Suprapubic skin (tissue), 3 donors: ENCODE results near the gene PRR15L.

Experiments
- CTCF ChIP-seq, 2 donors: fragments of 200-600 bp in 1 of 2; fragments of 450-650 bp in 1 of 2; sonication (generic) in 1 of 2; IDR thresholded peaks; one replicate each; pipeline ENCODE4 v1.5.1; 2016 to 2019; ENCODE audit warnings: antibody characterized with exemption in 2 of 2, mild to moderate bottlenecking in 1 of 2, moderate library complexity in 1 of 2
- POLR2AphosphoS5 ChIP-seq, 3 donors: sonication (generic); formaldehyde crosslinking; IDR thresholded peaks; one replicate each; pipeline ENCODE4 v1.6.1; 2017; ENCODE audit warnings: antibody characterized with exemption in 3 of 3

GRCh38 chr17:47975189-47975822, 17.6 kb upstream of the PRR15L start:
- TF ChIP-seq CTCF (IDR thresholded peaks at IDR 0.05) (no peak), POLR2AphosphoS5 (IDR thresholded peaks at IDR 0.05) (no peak)
